ENCODE results near the gene TMEM204. TPM values are rescaled to one million over a fixed set of nuclear protein-coding genes. Genes with fewer than 3 reads are reported as not detected.
A peak's percentile ranks its signal among the peaks of the same experiment; 100 is the strongest.

The TMEM204 gene
- total and polyA plus RNA-seq, 3 donors from 2014 or later, result 13.7 to 21.4 (median 19.4) TPM

- 52 to 78% methylated on average over 7 to 16 of the region's 16 CpGs for WGBS, 2 donors
Measured at GRCh38 chr16:1546430-1546829, 13.0 kb downstream of the TMEM204 start.

GRCh38 chr16:1548233-1548632 lies 14.8 kb downstream of the TMEM204 start:
- intact Hi-C loops (cut with DNase I; ENCODE audit: low total_unique reads), result no loop called here
- Histone ChIP-seq H3K27me3 (no peaks in the 10 kb centered on the region), H3K4me1 (peaks cover 63% of the 10 kb centered on the region), H3K4me3 (no peak overlapping the region), H3K36me3 (ENCODE audit: low read depth, missing control alignments) (no peaks in the 10 kb centered on the region), H3K27ac (peak overlapping the region; percentile 11 to 75), H3K9me3 (no peaks in the 10 kb centered on the region)
- no peak for DNase-seq
- 46 to 64% methylated on average over 5 of the region's 5 CpGs for WGBS, 2 donors
- TF ChIP-seq CTCF (IDR thresholded peaks at IDR 0.05), result no peak
- TF ChIP-seq POLR2A (IDR thresholded peaks at IDR 0.05), result no peak

More at GRCh38 chr16:1546430-1546829, 13.0 kb downstream of the TMEM204 start:
- H3K9me3 ChIP-seq, result no peaks in the 10 kb centered on the region
- H3K36me3 ChIP-seq (ENCODE audit: low read depth, missing control alignments), result no peaks in the 10 kb centered on the region
- H3K4me1 ChIP-seq, result peaks cover 50% of the 10 kb centered on the region
- no peak overlapping the region for H3K4me3 ChIP-seq
- intact Hi-C loops (cut with DNase I; ENCODE audit: low total_unique reads), result no loop called here
- H3K27ac ChIP-seq, result peak overlapping the region in 1 of 2 donors; percentile 84
- H3K27me3 ChIP-seq, result no peaks in the 10 kb centered on the region
- no peak for DNase-seq
- TF ChIP-seq POLR2A (IDR thresholded peaks at IDR 0.05) (no peak), CTCF (IDR thresholded peaks at IDR 0.05) (no peak)

GRCh38 chr16:1548727-1549126 lies 15.3 kb downstream of the TMEM204 start:
- Histone ChIP-seq H3K9me3 (no peaks in the 10 kb centered on the region), H3K27me3 (no peaks in the 10 kb centered on the region), H3K27ac (peak overlapping the region; percentile 11 to 75), H3K4me3 (no peak overlapping the region), H3K36me3 (ENCODE audit: low read depth, missing control alignments) (no peaks in the 10 kb centered on the region), H3K4me1 (peaks cover 66% of the 10 kb centered on the region)
- no peak for TF ChIP-seq POLR2A (IDR thresholded peaks at IDR 0.05)
- no peak for TF ChIP-seq CTCF (IDR thresholded peaks at IDR 0.05)
- DNase-seq, result no peak
- intact Hi-C loops (cut with DNase I; ENCODE audit: low total_unique reads), result no loop called here
- WGBS, 2 donors, result 73 to 83% methylated on average over 6 to 23 of the region's 23 CpGs

- DNase-seq, result peak; percentile 64
- Histone ChIP-seq H3K36me3 (ENCODE audit: low read depth, missing control alignments) (no peaks in the 10 kb centered on the region), H3K4me1 (peaks cover 64% of the 10 kb centered on the region), H3K27me3 (no peaks in the 10 kb centered on the region), H3K9me3 (no peaks in the 10 kb centered on the region), H3K4me3 (no peak overlapping the region), H3K27ac (peak overlapping the region in 1 of 2 donors; percentile 75)
- WGBS, 2 donors, result 64% methylated on average over 8 of the region's 8 CpGs
- no peak for TF ChIP-seq POLR2A (IDR thresholded peaks at IDR 0.05)
- no peak for TF ChIP-seq CTCF (IDR thresholded peaks at IDR 0.05)
- intact Hi-C loops (cut with DNase I; ENCODE audit: low total_unique reads), result no loop called here
Measured at GRCh38 chr16:1550069-1550468, 16.6 kb downstream of the TMEM204 start.

GRCh38 chr16:1550696-1551095 lies 17.2 kb downstream of the TMEM204 start:
- no peaks in the 10 kb centered on the region for H3K36me3 ChIP-seq (ENCODE audit: low read depth, missing control alignments)
- TF ChIP-seq POLR2A (IDR thresholded peaks at IDR 0.05) (no peak), CTCF (IDR thresholded peaks at IDR 0.05) (no peak)
- no peaks in the 10 kb centered on the region for H3K9me3 ChIP-seq
- H3K4me1 ChIP-seq, result peaks cover 62% of the 10 kb centered on the region
- peak overlapping the region in 1 of 2 donors; percentile 75 for H3K27ac ChIP-seq
- H3K4me3 ChIP-seq, result no peak overlapping the region
- H3K27me3 ChIP-seq, result no peaks in the 10 kb centered on the region
- no peak for DNase-seq
- 85 to 88% methylated on average over 5 to 15 of the region's 15 CpGs for WGBS, 2 donors
- intact Hi-C loops (cut with DNase I; ENCODE audit: low total_unique reads), result no loop called here
